GM19193 (cell line): ENCODE results near the gene ATP1B1.

Source experiments
- POLR2A ChIP-seq: IDR thresholded peaks from 4 replicates; pipeline ENCODE4 v1.6.1; 2011; ENCODE audit not compliant: insufficient read depth, insufficient read length; ENCODE audit errors: extremely low read depth

The ATP1B1 gene

GRCh38 chr1:169121146-169121923, 14.8 kb downstream of the ATP1B1 start:
- TF ChIP-seq POLR2A = no peak

- no peak for TF ChIP-seq POLR2A
Observed at GRCh38 chr1:169122976-169123375, 16.5 kb downstream of the ATP1B1 start.

- no peak for TF ChIP-seq POLR2A
Observed at GRCh38 chr1:169124459-169124858, 18.0 kb downstream of the ATP1B1 start.

- no peak for TF ChIP-seq POLR2A
Observed at GRCh38 chr1:169126335-169126734, 19.8 kb downstream of the ATP1B1 start.

- TF ChIP-seq POLR2A = no peak
Observed at GRCh38 chr1:169127305-169127704, 20.8 kb downstream of the ATP1B1 start.

GRCh38 chr1:169128562-169128961, 22.1 kb downstream of the ATP1B1 start:
- TF ChIP-seq POLR2A = no peak

- no peak for TF ChIP-seq POLR2A
Observed at GRCh38 chr1:169129109-169129784, 22.8 kb downstream of the ATP1B1 start.

GRCh38 chr1:169130683-169131082, 24.2 kb downstream of the ATP1B1 start:
- TF ChIP-seq POLR2A = no peak

GRCh38 chr1:169132512-169133227, 26.2 kb downstream of the ATP1B1 start:
- no peak for TF ChIP-seq POLR2A

GRCh38 chr1:169133228-169133576, 26.7 kb downstream of the ATP1B1 start:
- no peak for TF ChIP-seq POLR2A

- TF ChIP-seq POLR2A = no peak
Observed at GRCh38 chr1:169133801-169134502, 27.5 kb downstream of the ATP1B1 start.

GRCh38 chr1:169137357-169137756, 30.9 kb downstream of the ATP1B1 start:
- no peak for TF ChIP-seq POLR2A

- no peak for TF ChIP-seq POLR2A
Observed at GRCh38 chr1:169138866-169139670, 32.6 kb downstream of the ATP1B1 start.

GRCh38 chr1:169141356-169141755, 34.9 kb downstream of the ATP1B1 start:
- no peak for TF ChIP-seq POLR2A
